ENCODE measurements around the gene RTN1. TPM values are rescaled to one million over a fixed set of nuclear protein-coding genes. Genes with fewer than 3 reads are reported as not detected.

Gene RTN1
- total RNA-seq, 1 experiment from 2014 or later, result 0.49 TPM

DNA sequence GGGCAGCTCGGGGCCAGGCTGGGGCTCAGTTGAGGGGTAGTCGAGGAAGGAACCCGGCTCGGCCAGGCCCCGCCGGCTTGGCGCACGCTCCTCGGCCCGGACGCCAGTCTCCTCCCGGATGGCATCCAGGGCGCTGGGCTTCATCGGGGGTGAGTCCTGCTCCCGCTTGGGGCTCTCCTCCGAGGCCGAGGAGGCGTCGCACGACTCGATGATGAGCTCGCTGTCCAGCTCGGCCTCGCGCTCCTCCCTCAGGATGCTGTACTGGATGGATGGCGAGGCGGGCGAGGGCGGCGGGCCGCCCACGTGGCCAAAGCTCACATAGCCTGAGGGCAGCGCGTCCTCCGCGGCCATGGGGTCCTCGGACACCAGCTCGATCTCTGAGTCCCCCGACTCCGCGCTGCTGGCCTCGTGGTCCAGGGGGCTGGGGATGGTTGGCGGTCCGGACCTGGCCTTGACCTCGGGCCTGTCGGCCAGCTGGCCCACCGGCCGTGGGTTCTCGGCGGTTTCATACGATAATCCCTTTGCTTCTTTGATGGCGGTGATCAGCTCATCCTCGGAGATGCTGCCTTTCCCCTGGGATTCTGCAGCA, 143.4 kb downstream of the RTN1 start:
- no peaks in the 10 kb centered on the region for H3K36me3 ChIP-seq
- H3K27me3 ChIP-seq, result no peaks in the 10 kb centered on the region
- DNase-seq, result no peak
- H3K4me1 ChIP-seq, result no peaks in the 10 kb centered on the region
- H3K9me3 ChIP-seq (replicated peaks), result no peaks in the 10 kb centered on the region
- H3K27ac ChIP-seq, result no peak overlapping the region
- no peak overlapping the region for H3K4me3 ChIP-seq

DNA sequence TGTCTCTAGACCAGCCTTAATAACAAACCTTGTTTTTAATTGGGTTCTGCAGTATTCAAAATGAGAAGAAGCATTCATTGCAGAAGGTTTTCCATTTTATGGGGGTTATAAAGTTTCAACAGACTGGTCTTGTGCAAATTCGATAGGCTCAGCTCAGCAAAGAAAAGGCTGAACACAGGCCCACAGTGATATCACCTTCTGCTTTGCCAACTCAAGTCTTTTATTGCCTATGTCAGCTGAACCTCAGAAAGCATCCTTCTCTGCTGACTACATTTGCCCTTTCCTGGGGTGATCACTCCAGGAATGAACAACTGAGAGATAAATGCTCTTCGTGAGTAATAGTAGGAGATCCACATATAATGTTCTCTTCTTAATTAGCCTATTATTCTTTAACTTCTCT, 159.5 kb downstream of the RTN1 start:
- no peak overlapping the region for H3K4me3 ChIP-seq
- H3K27me3 ChIP-seq, result peaks cover 4% of the 10 kb centered on the region; the same call in 1 of the 2 replicates
- H3K36me3 ChIP-seq, result no peaks in the 10 kb centered on the region
- no peak for DNase-seq
- H3K4me1 ChIP-seq, result no peaks in the 10 kb centered on the region
- H3K27ac ChIP-seq, result no peak overlapping the region
- no peaks in the 10 kb centered on the region for H3K9me3 ChIP-seq (replicated peaks)

DNA sequence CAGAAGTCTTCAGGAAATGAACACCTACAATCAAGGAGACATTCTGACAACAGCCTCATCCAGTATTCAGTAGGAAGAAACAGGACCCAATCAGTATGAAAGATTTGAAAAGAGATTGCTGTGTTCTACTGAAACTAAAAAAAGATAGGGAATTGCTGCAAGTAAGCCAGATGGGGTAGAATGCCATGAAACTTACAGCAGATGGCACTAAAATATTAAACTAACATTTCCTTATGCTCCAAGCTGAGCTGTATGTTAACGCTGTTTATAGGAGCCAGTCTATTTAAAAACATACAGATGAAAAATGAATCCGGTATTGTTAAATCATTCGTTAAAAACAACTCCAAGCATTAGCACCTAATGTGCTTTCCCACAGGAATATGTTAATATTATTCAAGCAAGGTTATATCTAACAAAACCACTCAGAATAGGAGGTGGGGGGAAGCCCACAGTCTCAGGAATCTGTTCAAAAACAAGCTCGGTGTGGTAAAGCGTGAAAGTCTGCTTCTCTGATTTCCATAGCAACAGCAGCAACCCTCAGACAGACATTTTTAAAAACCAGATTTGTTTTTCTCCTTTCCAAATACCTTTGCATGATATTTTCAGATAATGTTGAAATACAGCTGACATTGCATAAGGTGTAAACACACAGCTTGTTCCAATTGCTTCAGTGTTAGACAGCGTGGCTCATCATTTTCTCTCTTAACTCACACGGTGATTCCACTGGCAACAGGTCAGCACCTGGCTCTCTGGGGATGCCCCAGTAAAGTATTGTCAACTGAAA, 162.6 kb downstream of the RTN1 start:
- DNase-seq, result no peak

DNA sequence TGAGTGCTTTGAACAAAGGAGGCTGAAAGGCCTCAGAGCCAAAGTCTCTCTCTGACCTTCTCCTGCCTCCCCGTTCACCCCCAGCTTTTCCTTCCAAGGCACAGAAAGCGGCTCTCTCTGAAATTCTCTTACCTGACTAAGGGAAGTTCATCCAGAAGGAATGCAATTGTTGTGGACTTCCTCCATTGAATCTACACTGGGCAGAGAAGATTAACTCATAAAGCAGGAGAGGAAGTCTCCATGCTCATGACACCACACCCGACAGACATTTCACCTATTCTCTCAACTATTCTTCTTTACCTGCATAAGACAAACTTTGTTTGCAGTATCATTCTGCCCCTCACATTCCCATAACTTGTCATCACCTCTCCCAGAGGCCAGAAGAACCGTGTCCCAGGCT, 164.7 kb downstream of the RTN1 start:
- H3K27me3 ChIP-seq, result peaks cover 2% of the 10 kb centered on the region; the same call in 1 of the 2 replicates
- DNase-seq, result no peak
- no peaks in the 10 kb centered on the region for H3K36me3 ChIP-seq
- H3K4me3 ChIP-seq, result no peak overlapping the region
- H3K9me3 ChIP-seq (replicated peaks), result no peaks in the 10 kb centered on the region
- H3K27ac ChIP-seq, result no peak overlapping the region
- H3K4me1 ChIP-seq, result no peaks in the 10 kb centered on the region

More for the DNA sequence above, 162.6 kb downstream of the RTN1 start:
- Histone ChIP-seq H3K4me3 (no peak overlapping the region), H3K27me3 (peaks cover 4% of the 10 kb centered on the region; the same call in 1 of the 2 replicates), H3K9me3 (replicated peaks) (no peaks in the 10 kb centered on the region), H3K4me1 (no peaks in the 10 kb centered on the region), H3K27ac (no peak overlapping the region), H3K36me3 (no peaks in the 10 kb centered on the region)

DNA sequence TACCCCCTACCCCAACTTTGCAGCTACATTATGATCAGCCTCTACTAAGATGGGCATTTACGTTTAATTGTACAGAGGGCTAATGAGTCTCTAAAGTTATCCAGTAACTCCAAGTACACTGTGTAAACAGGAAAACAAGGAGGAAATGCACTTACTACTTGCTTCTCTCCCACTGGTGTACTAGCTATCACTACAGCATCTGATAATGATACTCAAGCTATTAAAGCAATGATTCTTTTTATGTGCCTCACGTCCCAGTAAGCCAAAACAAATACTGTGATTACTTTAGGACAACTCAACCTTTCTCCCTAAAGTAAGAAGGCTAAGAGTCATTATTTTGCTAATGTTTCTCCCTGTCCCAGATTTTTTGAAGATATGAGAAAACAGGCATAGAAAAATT, 165.3 kb downstream of the RTN1 start:
- no peaks in the 10 kb centered on the region for H3K4me1 ChIP-seq
- H3K27me3 ChIP-seq, result no peaks in the 10 kb centered on the region
- DNase-seq, result no peak
- H3K4me3 ChIP-seq, result no peak overlapping the region
- no peak overlapping the region for H3K27ac ChIP-seq
- H3K36me3 ChIP-seq, result no peaks in the 10 kb centered on the region
- no peaks in the 10 kb centered on the region for H3K9me3 ChIP-seq (replicated peaks)

DNA sequence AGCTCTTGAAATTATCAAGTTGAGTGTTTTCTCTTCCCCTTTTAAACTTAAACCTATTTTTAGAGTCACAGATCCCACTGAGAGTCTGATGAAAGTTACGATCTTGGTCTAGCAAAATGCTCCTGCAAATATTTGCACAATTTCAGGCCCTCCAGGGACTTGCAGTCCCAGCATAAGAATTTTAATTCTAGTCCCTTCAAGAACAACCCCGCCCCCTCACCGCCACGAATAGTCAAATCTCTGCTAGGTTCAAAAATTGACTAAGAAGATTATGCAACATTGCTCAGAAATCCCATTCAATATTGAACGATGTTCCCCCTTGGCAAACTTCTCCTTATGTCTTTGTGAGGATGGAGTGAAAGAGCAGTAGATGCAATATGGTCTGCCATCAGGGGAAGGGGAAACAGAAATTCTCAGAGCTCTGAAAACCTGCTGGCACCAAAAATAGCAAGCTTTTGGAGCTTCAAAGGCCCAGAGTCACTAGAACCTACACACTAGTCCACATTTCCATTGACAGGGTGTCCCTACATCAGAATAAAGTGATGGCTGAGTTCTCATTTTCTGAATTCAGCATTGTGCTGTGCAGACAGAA, 166.4 kb downstream of the RTN1 start:
- Histone ChIP-seq H3K4me3 (no peak overlapping the region), H3K36me3 (no peaks in the 10 kb centered on the region), H3K4me1 (no peaks in the 10 kb centered on the region), H3K27me3 (no peaks in the 10 kb centered on the region), H3K9me3 (replicated peaks) (no peaks in the 10 kb centered on the region), H3K27ac (no peak overlapping the region)
- no peak for DNase-seq

DNA sequence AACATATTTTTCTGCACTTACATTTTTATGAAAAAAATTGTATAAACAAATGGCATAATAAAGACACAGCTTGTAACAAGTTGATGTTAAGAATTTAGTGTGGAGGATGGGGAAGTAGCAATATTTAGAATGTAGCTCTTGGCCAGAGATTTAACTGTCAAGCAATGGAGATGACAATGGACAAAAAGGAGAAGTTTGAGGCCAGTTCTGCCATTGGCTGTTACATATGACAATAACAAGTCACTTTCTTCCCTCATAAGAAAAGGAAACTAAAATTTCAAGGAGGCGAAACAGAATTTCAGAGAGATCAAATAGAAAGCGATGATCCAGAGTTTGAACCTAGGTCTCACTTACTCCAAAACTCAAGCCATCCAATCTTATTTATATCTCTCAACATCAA, 171.1 kb downstream of the RTN1 start:
- H3K4me1 ChIP-seq, result no peaks in the 10 kb centered on the region
- no peak for DNase-seq
- no peaks in the 10 kb centered on the region for H3K36me3 ChIP-seq

DNA sequence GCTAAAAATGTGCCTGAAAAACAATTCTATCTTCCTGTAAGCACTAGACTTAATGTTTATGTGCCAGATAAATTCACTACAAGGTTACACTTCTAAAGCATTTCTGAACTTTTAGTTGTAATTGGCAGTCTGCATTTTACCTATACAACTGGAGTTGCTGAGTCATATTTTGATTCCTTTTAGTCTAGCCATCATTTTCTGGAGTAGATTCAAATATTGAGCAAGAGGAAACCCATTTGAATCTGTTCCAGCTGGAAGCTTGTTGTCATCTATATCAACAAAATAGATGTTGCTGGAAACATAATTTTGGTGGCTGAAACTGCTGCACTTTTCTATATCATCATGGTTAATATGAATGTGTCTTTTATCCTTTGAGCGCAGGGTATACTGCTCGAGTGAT, 171.8 kb downstream of the RTN1 start:
- DNase-seq, result no peak
- Histone ChIP-seq H3K36me3 (no peaks in the 10 kb centered on the region), H3K4me1 (no peaks in the 10 kb centered on the region), H3K27ac (no peak overlapping the region), H3K4me3 (no peak overlapping the region), H3K9me3 (replicated peaks) (no peaks in the 10 kb centered on the region), H3K27me3 (no peaks in the 10 kb centered on the region)

More for the DNA sequence above, 171.1 kb downstream of the RTN1 start:
- Histone ChIP-seq H3K27me3 (no peaks in the 10 kb centered on the region), H3K27ac (no peak overlapping the region), H3K9me3 (replicated peaks) (no peaks in the 10 kb centered on the region), H3K4me3 (no peak overlapping the region)

DNA sequence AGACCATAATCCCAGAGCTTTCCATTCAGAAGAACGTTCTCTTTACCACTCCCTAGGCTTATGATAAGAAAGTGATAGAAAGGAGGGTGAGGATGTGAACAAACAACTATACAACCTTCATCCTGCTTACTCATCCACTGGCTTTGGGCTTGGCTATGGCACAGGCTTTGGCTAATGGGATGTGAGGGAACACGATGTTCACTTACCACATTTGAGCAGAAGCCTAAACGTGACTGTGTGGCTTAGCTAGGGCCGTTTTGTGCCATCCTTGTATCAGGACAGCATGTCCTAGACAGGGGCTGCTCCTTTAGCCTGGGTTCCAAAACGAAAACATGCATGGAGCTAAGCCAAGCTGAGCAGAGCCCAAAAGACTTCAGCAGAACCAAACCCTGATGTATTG, 175.4 kb downstream of the RTN1 start:
- H3K4me3 ChIP-seq, result no peak overlapping the region
- DNase-seq, result no peak

DNA sequence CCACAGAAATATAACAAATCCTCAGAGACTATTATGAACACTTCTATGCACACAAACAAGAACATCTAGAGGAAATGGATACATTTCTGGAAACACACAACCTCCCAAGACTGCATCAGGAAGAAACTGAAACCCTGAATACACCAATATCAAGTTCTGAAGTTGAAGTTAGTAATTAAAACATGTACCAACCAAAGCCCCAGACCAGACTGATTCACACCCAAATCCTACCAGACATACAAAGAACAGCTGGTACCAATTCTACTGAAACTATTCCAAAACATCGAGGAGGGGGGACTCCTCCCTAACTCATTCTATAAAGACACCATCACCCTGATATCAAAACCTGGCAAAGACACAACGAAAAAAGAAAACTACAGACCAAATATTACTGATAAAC, 179.3 kb downstream of the RTN1 start:
- H3K4me1 ChIP-seq, result no peaks in the 10 kb centered on the region
- H3K4me3 ChIP-seq, result no peak overlapping the region
- H3K36me3 ChIP-seq, result no peaks in the 10 kb centered on the region
- H3K27me3 ChIP-seq, result no peaks in the 10 kb centered on the region
- H3K9me3 ChIP-seq (replicated peaks), result no peaks in the 10 kb centered on the region
- no peak for DNase-seq
- H3K27ac ChIP-seq, result no peak overlapping the region

More for the DNA sequence above, 175.4 kb downstream of the RTN1 start:
- Histone ChIP-seq H3K4me1 (no peaks in the 10 kb centered on the region), H3K27ac (no peak overlapping the region), H3K36me3 (no peaks in the 10 kb centered on the region), H3K9me3 (replicated peaks) (no peaks in the 10 kb centered on the region), H3K27me3 (no peaks in the 10 kb centered on the region)

DNA sequence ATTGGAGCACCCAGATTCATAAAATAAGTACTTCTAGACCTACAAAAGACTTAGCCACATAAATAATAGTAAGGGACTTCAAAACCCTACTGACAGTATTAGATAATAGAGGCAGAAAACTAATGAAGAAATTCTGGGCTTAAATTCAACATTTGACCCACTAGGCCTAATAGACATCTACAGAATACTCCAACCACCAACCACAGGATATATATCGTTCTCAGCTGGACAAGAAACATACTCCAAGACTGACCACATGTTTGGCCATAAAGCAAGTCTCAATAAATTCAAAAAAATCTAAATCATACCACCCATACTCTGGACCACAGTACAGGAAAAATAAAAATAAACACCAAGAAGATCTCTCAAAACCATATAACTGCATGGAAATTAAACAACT, 180.2 kb downstream of the RTN1 start:
- Histone ChIP-seq H3K9me3 (replicated peaks) (no peaks in the 10 kb centered on the region), H3K4me3 (no peak overlapping the region), H3K4me1 (no peaks in the 10 kb centered on the region), H3K27ac (no peak overlapping the region), H3K27me3 (no peaks in the 10 kb centered on the region), H3K36me3 (no peaks in the 10 kb centered on the region)
- DNase-seq, result no peak

DNA sequence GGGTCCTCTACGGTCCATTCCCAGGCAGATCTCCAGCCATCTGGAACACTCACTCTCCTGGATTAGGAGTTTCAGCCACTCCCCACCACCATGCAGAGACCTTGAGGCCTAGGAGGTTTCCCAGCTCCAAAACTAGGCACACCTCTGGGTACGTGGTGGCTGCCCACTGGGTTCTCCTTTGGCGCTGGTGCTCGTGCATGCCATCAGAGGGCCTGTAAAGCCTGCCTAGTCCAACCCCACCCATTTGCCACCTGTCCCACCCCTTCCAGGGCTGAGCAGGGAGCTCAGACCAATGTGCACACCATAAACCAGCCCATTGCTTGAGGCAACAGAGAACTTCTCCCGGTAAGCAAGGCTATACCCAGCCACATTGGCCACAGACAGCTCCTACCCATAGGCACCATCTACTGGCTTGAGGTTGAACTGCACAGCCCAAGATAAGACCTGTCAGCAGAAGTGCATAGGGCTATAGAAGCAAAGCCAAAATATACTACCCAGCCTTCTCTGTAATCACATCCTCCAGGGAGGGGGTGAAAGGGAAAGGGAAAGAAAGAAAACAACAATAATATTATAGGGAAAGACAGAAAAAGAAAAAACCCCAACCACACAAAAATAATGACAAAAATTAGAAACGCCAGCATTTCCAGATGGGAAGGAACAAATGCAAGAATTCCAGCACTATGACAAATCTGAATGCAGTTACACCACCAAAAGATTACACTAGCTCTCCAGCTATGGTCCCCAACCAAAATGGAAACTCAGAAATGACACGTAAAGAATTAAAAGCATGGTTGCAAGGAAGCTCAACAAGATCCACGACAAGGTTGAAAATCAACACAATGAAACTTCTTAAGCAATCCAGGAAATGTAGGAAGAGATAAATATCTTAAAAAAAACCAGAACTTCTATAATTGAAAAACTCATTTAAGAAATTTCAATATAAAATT, 182.1 kb downstream of the RTN1 start:
- Histone ChIP-seq H3K9me3 (replicated peaks) (no peaks in the 10 kb centered on the region), H3K27me3 (no peaks in the 10 kb centered on the region), H3K27ac (no peak overlapping the region), H3K4me3 (no peak overlapping the region), H3K4me1 (no peaks in the 10 kb centered on the region), H3K36me3 (no peaks in the 10 kb centered on the region)
- peak; percentile 50 to 71 for DNase-seq

DNA sequence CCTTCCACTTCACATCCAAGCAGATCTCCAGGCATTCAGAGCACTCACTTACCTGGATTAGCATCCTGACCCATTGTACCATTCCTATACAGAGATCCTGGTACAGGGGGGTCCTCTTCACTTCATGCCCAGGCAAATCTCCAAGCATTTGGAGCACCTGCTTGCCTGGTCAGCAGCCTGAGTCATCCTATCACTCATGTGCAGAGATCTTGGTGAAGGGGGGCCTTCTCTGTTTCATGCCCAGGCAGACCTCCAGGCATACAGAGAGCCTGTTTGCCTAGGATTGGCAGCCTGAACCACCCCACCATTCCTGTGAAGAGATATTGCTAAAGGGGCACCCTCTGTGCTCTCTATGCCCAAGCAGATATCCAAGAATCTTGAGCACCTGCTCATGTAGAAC, 182.9 kb downstream of the RTN1 start:
- Histone ChIP-seq H3K9me3 (replicated peaks) (no peaks in the 10 kb centered on the region), H3K27me3 (no peaks in the 10 kb centered on the region), H3K36me3 (no peaks in the 10 kb centered on the region), H3K4me3 (no peak overlapping the region), H3K27ac (no peak overlapping the region), H3K4me1 (no peaks in the 10 kb centered on the region)
- no peak for DNase-seq

DNA sequence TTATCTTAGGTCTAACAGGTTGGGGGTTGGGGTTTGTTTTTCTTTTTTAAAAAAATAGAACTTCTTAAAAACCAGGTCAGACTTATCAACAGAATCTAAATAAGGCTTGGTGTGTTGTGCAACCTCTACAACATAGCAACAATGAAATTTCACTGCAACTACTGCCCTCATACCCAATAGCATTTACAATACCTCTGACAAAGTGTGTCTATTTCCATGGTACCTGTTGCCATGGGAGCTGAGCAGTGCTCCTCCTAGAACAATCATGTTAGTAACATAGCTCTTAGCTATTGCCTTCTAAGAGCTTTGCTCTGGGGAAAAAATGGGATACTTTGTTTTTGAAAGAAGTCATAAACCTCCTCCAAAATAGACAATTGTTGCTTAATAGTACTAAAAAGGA, 190.7 kb downstream of the RTN1 start:
- H3K4me3 ChIP-seq, result no peak overlapping the region
- H3K27ac ChIP-seq, result no peak overlapping the region

DNA sequence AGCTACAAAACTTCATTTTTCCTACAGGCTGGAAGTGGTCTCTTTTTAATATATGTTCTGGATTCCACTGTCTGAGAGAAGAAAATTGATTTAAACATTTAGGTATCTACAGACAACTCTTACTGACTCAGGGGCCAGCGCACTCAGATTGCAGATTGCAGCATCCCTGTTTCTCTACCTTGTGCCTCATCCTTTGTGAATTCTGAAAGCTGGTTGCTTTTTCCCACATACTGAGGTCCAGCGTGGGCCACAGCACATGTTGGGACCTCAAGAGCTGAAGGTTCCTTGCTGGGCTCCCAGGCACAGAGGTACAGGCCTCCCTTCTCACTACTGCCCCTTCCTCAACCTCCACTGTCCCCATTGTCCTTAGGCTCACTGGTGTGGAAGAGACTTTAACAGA, 192.2 kb downstream of the RTN1 start:
- H3K4me1 ChIP-seq, result no peaks in the 10 kb centered on the region
- H3K9me3 ChIP-seq (replicated peaks), result no peaks in the 10 kb centered on the region
- H3K4me3 ChIP-seq, result no peak overlapping the region
- no peaks in the 10 kb centered on the region for H3K27me3 ChIP-seq
- no peak for DNase-seq
- H3K36me3 ChIP-seq, result no peaks in the 10 kb centered on the region
- H3K27ac ChIP-seq, result no peak overlapping the region

More for the DNA sequence above, 190.7 kb downstream of the RTN1 start:
- no peak for DNase-seq
- no peaks in the 10 kb centered on the region for H3K27me3 ChIP-seq
- H3K4me1 ChIP-seq, result no peaks in the 10 kb centered on the region
- no peaks in the 10 kb centered on the region for H3K36me3 ChIP-seq
- no peaks in the 10 kb centered on the region for H3K9me3 ChIP-seq (replicated peaks)

Measured in SJCRH30 (cell line).